K562 (cell line): ENCODE results near the gene HOXB5. TPM values are rescaled to one million over a fixed set of nuclear protein-coding genes. Genes with fewer than 3 reads are reported as not detected.

Experiments used
- ATF1 ChIP-seq, 2 experiments: fragments of 450-650 bp in 1 of 2; IDR thresholded peaks; 2 replicates each; pipeline ENCODE4 v1.6.1; 2016; ENCODE audit warnings: missing compliant biosample characterization in 1 of 2, missing genetic modification characterization in 1 of 2
- CEBPG ChIP-seq, 3 experiments: fragments of 200-800 bp in 1 of 3; sonication (Bioruptor generic) in 1 of 3; sonication (generic) in 1 of 3; formaldehyde crosslinking in 1 of 3; IDR thresholded peaks in 2 of 3; conservative IDR thresholded peaks in 1 of 3; 2 replicates each; pipeline versions ENCODE4 v1.6.1 to v1.8.0; 2016 to 2022; ENCODE audit warnings: missing compliant biosample characterization in 2 of 3, missing genetic modification characterization in 2 of 3, mild to moderate bottlenecking in 1 of 3, missing genetic modification reagents in 1 of 3
- COPS2 ChIP-seq: fragments of 450-650 bp; conservative IDR thresholded peaks from 2 replicates; pipeline ENCODE4 v1.6.1; 2016; ENCODE audit warnings: mild to moderate bottlenecking, moderate library complexity
- CREM ChIP-seq: IDR thresholded peaks from 2 replicates; pipeline ENCODE4 v1.6.1; 2014; ENCODE audit warnings: antibody characterized with exemption, low read depth
- CSDE1 ChIP-seq, 2 experiments: fragments of 450-650 bp; IDR thresholded peaks; 2 replicates each; pipeline ENCODE4 v1.6.1; 2016; ENCODE audit warnings: mild to moderate bottlenecking in 1 of 2
- ERF ChIP-seq: fragments of 450-650 bp; formaldehyde crosslinking; IDR thresholded peaks from 2 replicates; pipeline ENCODE4 v1.4.0; 2020; ENCODE audit warnings: mild to moderate bottlenecking, mixed read lengths
- KDM4B ChIP-seq, 2 experiments: fragments of 450-650 bp in 1 of 2; sonication (generic) in 1 of 2; IDR thresholded peaks; 2 replicates each; pipeline ENCODE4 v1.6.1; 2016 to 2017; ENCODE audit warnings: borderline replicate concordance in 2 of 2, antibody characterized with exemption in 1 of 2, low read depth in 1 of 2, mild to moderate bottlenecking in 1 of 2
- MBD2 ChIP-seq: sonication (generic); IDR thresholded peaks from 2 replicates; pipeline ENCODE4 v1.6.1; 2016; ENCODE audit warnings: low read depth, borderline replicate concordance
- NR0B1 ChIP-seq: fragments of 450-650 bp; IDR thresholded peaks from one replicate; pipeline ENCODE4 v1.6.1; 2018; ENCODE audit warnings: mild to moderate bottlenecking, moderate library complexity; ENCODE audit not compliant: partially characterized antibody
- POLR2B ChIP-seq: fragments of 450-650 bp; IDR thresholded peaks from 2 replicates; pipeline ENCODE4 v1.6.1; 2018; ENCODE audit warnings: low read depth; ENCODE audit not compliant: partially characterized antibody
- PTTG1 ChIP-seq: fragments of 450-650 bp; IDR thresholded peaks from 2 replicates; pipeline ENCODE4 v1.6.1; 2016; ENCODE audit warnings: low read depth, mild to moderate bottlenecking, missing genetic modification characterization, missing compliant biosample characterization
- ZNF263 ChIP-seq: sonication (generic); formaldehyde crosslinking; IDR thresholded peaks from 2 replicates; pipeline ENCODE4 v1.8.0; 2022; ENCODE audit warnings: mild to moderate bottlenecking, missing genetic modification reagents, borderline replicate concordance
- ZNF76 ChIP-seq: fragments of 250-450 bp; sonication (Bioruptor Pico); IDR thresholded peaks from 2 replicates; pipeline ENCODE4 v1.4.0; 2020; ENCODE audit warnings: mild to moderate bottlenecking, moderate library complexity, borderline replicate concordance
- polyA plus RNA-seq, 8 experiments: library from polyadenylated mRNA; depleted of rRNA in 4 of 8; stranded (reverse) in 5 of 8; unstranded in 3 of 8; fragments of >200 nt; fragmentation: Nextera tagmentation in 2 of 8; fragmentation: Illumina TruSeq in 1 of 8; extraction: Ambion mirVana in 2 of 8; extraction: Trizol in 1 of 8; gene quantifications; 2 replicates each; pipeline versions ENCODE4 v1.2.1 to v1.2.3, GENCODE V29; 2011 to 2014; ENCODE audit warnings: inconsistent platforms in 1 of 8, missing spikeins in 1 of 8
- total RNA-seq, 7 experiments: library from RNA; depleted of rRNA in 6 of 7; stranded (reverse); fragments of >200 nt in 6 of 7; fragmentation: Illumina TruSeq in 2 of 7; extraction: Trizol in 2 of 7; gene quantifications; 2 replicates each; pipeline versions ENCODE4 v1.2.1 to v1.2.3, GENCODE V29; 2011 to 2021; ENCODE audit warnings: low replicate concordance in 1 of 7
- TF ChIP-seq, protein P1 (sequence below): fragments of 250-450 bp; sonication (Bioruptor Pico); IDR thresholded peaks from 2 replicates; pipeline ENCODE4 v1.8.0; 2022; ENCODE audit warnings: inconsistent platforms
- TF ChIP-seq, protein P2 (sequence below): sonication (generic); formaldehyde crosslinking; IDR thresholded peaks from 2 replicates; pipeline ENCODE4 v1.4.0; 2020; ENCODE audit warnings: mild to moderate bottlenecking, missing genetic modification reagents
- TF ChIP-seq, protein P3 (sequence below): fragments of 200-800 bp; sonication (Bioruptor generic); IDR thresholded peaks from 2 replicates; pipeline ENCODE4 v1.6.1; 2016; ENCODE audit warnings: missing genetic modification characterization, missing compliant biosample characterization

Gene HOXB5
- total and polyA plus RNA-seq, 9 of the 15 experiments (the other 6 are each of a cell fraction or from before 2014, with no cell fraction given) = 0.24 to 2.7 (median 0.65) TPM

DNA sequence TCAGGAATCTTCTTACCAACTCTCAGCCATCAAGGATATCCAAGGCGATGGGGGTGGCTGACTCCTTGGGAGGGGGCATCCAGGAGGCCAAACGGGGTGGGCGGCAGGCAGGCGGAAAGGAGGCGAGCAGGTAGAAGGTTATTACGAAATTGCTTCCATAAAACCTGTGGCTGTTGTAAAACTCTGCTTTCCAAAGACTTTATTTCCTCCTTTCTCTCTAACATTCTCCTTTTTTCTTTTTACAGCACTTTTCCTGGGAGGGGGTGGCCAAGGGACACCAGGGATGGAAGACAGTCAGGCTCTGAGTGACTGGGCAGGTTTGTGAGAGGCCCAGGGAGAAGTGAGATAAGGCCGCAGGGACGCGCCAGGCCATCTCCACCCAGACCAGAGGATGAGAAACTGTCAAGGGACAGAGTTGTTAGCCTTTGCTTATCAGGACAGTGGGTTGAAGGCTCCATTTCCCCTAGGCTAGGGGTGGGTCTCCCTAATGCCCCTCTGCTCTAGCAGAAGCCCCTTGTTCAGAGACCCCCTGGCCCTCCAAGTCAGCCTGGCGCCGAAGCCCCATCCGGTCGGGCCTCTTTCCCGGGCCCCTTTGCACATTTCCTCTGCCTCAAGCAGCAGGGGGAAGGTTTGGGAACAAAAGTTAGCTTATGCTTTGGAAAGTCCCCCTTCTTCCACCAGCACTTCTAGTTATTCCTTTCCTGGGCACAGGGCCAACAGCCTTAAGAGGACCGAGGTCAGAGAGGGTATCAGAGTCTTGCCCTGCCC is 37.5 kb upstream of the HOXB5 start (continued):
- TF ChIP-seq KDM4B (IDR thresholded peaks at IDR 0.05; ENCODE audit: borderline replicate concordance in 2 of 2, low read depth in 1 of 2) = no peak
- TF ChIP-seq NR0B1 = no peak
- no peak; the same call in 1 of the 2 replicates for TF ChIP-seq ERF (CRISPR knock-in tag)
- no peak for TF ChIP-seq ATF1 (CRISPR knock-in tag; IDR thresholded peaks at IDR 0.05)
- TF ChIP-seq ATF1 (tag; IDR thresholded peaks at IDR 0.05) = peak; percentile 53
- peak; percentile 78 for TF ChIP-seq POLR2B
- TF ChIP-seq, protein P1, sequence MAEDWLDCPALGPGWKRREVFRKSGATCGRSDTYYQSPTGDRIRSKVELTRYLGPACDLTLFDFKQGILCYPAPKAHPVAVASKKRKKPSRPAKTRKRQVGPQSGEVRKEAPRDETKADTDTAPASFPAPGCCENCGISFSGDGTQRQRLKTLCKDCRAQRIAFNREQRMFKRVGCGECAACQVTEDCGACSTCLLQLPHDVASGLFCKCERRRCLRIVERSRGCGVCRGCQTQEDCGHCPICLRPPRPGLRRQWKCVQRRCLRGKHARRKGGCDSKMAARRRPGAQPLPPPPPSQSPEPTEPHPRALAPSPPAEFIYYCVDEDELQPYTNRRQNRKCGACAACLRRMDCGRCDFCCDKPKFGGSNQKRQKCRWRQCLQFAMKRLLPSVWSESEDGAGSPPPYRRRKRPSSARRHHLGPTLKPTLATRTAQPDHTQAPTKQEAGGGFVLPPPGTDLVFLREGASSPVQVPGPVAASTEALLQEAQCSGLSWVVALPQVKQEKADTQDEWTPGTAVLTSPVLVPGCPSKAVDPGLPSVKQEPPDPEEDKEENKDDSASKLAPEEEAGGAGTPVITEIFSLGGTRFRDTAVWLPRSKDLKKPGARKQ (CRISPR knock-in tag) = no peak
- TF ChIP-seq CSDE1 (IDR thresholded peaks at IDR 0.05) = no peak
- TF ChIP-seq MBD2 = peak; percentile 49; the same call in 1 of the 2 replicates
- TF ChIP-seq CREM = peak; percentile 70
- TF ChIP-seq PTTG1 (tag) = no peak
- TF ChIP-seq CEBPG (CRISPR knock-in tag; IDR thresholded peaks at IDR 0.05) = no peak
- peak in 1 of 2 experiments; percentile 10; a peak in 1 of 4 replicates for TF ChIP-seq CEBPG (tag; conservative IDR thresholded peaks at IDR 0.05 in 1 of 2, IDR thresholded peaks at IDR 0.05 in 1 of 2)
- no peak for TF ChIP-seq ZNF263 (CRISPR knock-in tag)
- TF ChIP-seq, protein P2, sequence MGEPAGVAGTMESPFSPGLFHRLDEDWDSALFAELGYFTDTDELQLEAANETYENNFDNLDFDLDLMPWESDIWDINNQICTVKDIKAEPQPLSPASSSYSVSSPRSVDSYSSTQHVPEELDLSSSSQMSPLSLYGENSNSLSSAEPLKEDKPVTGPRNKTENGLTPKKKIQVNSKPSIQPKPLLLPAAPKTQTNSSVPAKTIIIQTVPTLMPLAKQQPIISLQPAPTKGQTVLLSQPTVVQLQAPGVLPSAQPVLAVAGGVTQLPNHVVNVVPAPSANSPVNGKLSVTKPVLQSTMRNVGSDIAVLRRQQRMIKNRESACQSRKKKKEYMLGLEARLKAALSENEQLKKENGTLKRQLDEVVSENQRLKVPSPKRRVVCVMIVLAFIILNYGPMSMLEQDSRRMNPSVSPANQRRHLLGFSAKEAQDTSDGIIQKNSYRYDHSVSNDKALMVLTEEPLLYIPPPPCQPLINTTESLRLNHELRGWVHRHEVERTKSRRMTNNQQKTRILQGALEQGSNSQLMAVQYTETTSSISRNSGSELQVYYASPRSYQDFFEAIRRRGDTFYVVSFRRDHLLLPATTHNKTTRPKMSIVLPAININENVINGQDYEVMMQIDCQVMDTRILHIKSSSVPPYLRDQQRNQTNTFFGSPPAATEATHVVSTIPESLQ (CRISPR knock-in tag) = peak; percentile 49; the same call in 1 of the 2 replicates
- TF ChIP-seq COPS2 = no peak
- TF ChIP-seq, protein P3, sequence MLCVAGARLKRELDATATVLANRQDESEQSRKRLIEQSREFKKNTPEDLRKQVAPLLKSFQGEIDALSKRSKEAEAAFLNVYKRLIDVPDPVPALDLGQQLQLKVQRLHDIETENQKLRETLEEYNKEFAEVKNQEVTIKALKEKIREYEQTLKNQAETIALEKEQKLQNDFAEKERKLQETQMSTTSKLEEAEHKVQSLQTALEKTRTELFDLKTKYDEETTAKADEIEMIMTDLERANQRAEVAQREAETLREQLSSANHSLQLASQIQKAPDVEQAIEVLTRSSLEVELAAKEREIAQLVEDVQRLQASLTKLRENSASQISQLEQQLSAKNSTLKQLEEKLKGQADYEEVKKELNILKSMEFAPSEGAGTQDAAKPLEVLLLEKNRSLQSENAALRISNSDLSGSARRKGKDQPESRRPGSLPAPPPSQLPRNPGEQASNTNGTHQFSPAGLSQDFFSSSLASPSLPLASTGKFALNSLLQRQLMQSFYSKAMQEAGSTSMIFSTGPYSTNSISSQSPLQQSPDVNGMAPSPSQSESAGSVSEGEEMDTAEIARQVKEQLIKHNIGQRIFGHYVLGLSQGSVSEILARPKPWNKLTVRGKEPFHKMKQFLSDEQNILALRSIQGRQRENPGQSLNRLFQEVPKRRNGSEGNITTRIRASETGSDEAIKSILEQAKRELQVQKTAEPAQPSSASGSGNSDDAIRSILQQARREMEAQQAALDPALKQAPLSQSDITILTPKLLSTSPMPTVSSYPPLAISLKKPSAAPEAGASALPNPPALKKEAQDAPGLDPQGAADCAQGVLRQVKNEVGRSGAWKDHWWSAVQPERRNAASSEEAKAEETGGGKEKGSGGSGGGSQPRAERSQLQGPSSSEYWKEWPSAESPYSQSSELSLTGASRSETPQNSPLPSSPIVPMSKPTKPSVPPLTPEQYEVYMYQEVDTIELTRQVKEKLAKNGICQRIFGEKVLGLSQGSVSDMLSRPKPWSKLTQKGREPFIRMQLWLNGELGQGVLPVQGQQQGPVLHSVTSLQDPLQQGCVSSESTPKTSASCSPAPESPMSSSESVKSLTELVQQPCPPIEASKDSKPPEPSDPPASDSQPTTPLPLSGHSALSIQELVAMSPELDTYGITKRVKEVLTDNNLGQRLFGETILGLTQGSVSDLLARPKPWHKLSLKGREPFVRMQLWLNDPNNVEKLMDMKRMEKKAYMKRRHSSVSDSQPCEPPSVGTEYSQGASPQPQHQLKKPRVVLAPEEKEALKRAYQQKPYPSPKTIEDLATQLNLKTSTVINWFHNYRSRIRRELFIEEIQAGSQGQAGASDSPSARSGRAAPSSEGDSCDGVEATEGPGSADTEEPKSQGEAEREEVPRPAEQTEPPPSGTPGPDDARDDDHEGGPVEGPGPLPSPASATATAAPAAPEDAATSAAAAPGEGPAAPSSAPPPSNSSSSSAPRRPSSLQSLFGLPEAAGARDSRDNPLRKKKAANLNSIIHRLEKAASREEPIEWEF = no peak
- no peak for TF ChIP-seq ZNF76 (CRISPR knock-in tag)
